Activated CD4-positive, alpha-beta T cell treated with anti-CD3 and anti-CD28 coated beads, Interleukin-2, amount 10 ng/mL, durations not matched to agents 7 days and 5 days (primary cell): ENCODE data around the gene PDE7B. TPM values are rescaled to one million over a fixed set of nuclear protein-coding genes. Genes with fewer than 3 reads are reported as not detected.

Source experiments
- CTCF ChIA-PET: fragments of 350-600 bp; sonication (Branson Sonifier 250); formaldehyde crosslinking; loops from one replicate; lab custom pipeline; 2021; ENCODE audit warnings: antibody characterized with exemption; lab: Charles Lee
- POLR2A ChIA-PET: fragments of 350-600 bp; sonication (Branson Sonifier 250); formaldehyde crosslinking; loops from one replicate; lab custom pipeline; 2021; ENCODE audit warnings: antibody characterized with exemption; lab: Charles Lee
- DNase-seq: peaks from one replicate; pipeline ENCODE4 v3.0.0-alpha.2; 2020
- H3K27ac Mint-ChIP-seq: one replicate; pipeline ENCODE4 v1.8.0; 2021; ENCODE audit warnings: mild to moderate bottlenecking, moderate library complexity, mixed read lengths
- H3K27me3 Mint-ChIP-seq: one replicate; pipeline ENCODE4 v1.8.0; 2021; ENCODE audit warnings: mixed read lengths
- H3K36me3 Mint-ChIP-seq: one replicate; pipeline ENCODE4 v1.8.0; 2021; ENCODE audit warnings: low read depth, mixed read lengths
- H3K4me1 Mint-ChIP-seq: one replicate; pipeline ENCODE4 v1.8.0; 2021; ENCODE audit warnings: mixed read lengths
- H3K4me3 Mint-ChIP-seq: one replicate; pipeline ENCODE4 v1.8.0; 2021; ENCODE audit warnings: mild to moderate bottlenecking, moderate library complexity, mixed read lengths
- H3K9me3 Mint-ChIP-seq: one replicate; pipeline ENCODE4 v1.8.0; 2021; ENCODE audit warnings: mixed read lengths
- total RNA-seq, 2 experiments: library from RNA; stranded (reverse); gene quantifications; one replicate each; pipeline ENCODE4 v1.2.3, GENCODE V29; 2021

Gene PDE7B
- total RNA-seq, 2 experiments from 2014 or later = 0.57 to 1.2 TPM

- Mint-ChIP-seq H3K27ac (no peak overlapping the region), H3K27me3 (no peaks in the 10 kb centered on the region), H3K9me3 (no peaks in the 10 kb centered on the region), H3K4me3 (no peak overlapping the region), H3K36me3 (no peaks in the 10 kb centered on the region), H3K4me1 (no peaks in the 10 kb centered on the region)
- ChIA-PET POLR2A (no interaction called here), CTCF (no interaction called here)
- DNase-seq = no peak
Observed at GRCh38 chr6:135826236-135826804, 25.2 kb upstream of the PDE7B start.

DNA sequence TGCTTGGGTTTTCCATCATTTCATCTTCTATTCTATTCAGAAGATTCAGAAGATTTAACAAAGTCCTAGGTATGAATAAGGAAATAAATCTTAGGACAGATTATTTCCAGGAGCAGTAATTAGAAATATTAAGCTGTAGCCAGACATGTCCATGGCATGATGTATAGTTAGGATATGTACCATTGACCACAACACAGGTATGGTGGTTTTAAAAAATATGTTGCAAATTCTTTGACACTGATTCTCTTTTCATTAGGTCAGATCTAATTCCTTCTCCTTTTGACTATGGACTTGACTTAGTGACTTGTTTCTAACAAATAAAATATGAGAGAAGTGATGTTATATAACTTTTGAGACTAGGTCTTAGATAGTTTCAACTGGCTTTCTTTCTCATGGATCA, 23.5 kb upstream of the PDE7B start:
- POLR2A ChIA-PET = no interaction called here
- no peaks in the 10 kb centered on the region for H3K9me3 Mint-ChIP-seq
- H3K4me3 Mint-ChIP-seq = no peak overlapping the region
- H3K27ac Mint-ChIP-seq = no peak overlapping the region
- no peaks in the 10 kb centered on the region for H3K4me1 Mint-ChIP-seq
- peaks cover under 1% of the 10 kb centered on the region for H3K27me3 Mint-ChIP-seq
- no peak for DNase-seq
- H3K36me3 Mint-ChIP-seq = no peaks in the 10 kb centered on the region
- CTCF ChIA-PET = no interaction called here

DNA sequence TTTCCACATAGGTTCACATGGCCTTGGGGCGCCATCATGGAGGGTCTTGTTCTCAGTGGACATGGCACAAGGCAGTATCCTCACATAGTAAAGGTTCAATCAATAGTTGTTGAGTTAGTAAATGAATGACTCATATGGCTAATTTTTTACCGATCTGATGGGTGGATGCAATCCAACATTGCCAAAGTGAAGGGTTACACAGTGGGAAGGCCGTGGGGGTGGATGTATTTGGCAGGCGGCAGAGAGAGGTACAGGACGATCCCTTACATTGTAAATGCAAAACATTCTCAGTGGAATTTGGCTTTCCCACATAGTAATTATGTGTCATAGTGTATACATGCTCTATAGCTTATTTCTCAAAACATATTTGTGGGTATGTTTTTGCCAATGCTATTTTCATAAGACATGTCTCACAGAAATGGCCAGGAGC, 21.0 kb upstream of the PDE7B start:
- no peak overlapping the region for H3K4me3 Mint-ChIP-seq
- POLR2A ChIA-PET = no interaction called here
- H3K27ac Mint-ChIP-seq = no peak overlapping the region
- no peaks in the 10 kb centered on the region for H3K36me3 Mint-ChIP-seq
- peaks cover 2% of the 10 kb centered on the region for H3K4me1 Mint-ChIP-seq
- no peak for DNase-seq
- no peaks in the 10 kb centered on the region for H3K9me3 Mint-ChIP-seq
- H3K27me3 Mint-ChIP-seq = peaks cover 9% of the 10 kb centered on the region
- CTCF ChIA-PET = interaction anchor here (0.7 to 0.9 kb wide), 2 partner anchors 21 to 79 kb away, joined by 3 read pairs; partner anchors contain the start of gene PDE7B

GRCh38 chr6:135831016-135831415, 20.5 kb upstream of the PDE7B start:
- DNase-seq = no peak
- Mint-ChIP-seq H3K27ac (no peak overlapping the region), H3K9me3 (no peaks in the 10 kb centered on the region), H3K4me1 (peaks cover 2% of the 10 kb centered on the region), H3K4me3 (no peak overlapping the region), H3K27me3 (peaks cover 9% of the 10 kb centered on the region), H3K36me3 (no peaks in the 10 kb centered on the region)
- CTCF ChIA-PET = interaction anchor here (0.7 to 0.9 kb wide), 2 partner anchors 21 to 79 kb away, joined by 3 read pairs; partner anchors contain the start of gene PDE7B
- POLR2A ChIA-PET = no interaction called here

GRCh38 chr6:135832166-135832565, 19.3 kb upstream of the PDE7B start:
- H3K4me1 Mint-ChIP-seq = peaks cover 5% of the 10 kb centered on the region
- H3K27ac Mint-ChIP-seq = no peak overlapping the region
- H3K36me3 Mint-ChIP-seq = no peaks in the 10 kb centered on the region
- ChIA-PET CTCF (interaction anchor here (1.4 kb wide), 1 partner anchor 21 kb away, joined by 5 read pairs; no protein-coding TSS in a partner anchor), POLR2A (no interaction called here)
- no peaks in the 10 kb centered on the region for H3K9me3 Mint-ChIP-seq
- H3K27me3 Mint-ChIP-seq = peaks cover 9% of the 10 kb centered on the region
- DNase-seq = no peak
- H3K4me3 Mint-ChIP-seq = no peak overlapping the region

GRCh38 chr6:135833771-135834170, 17.7 kb upstream of the PDE7B start:
- no peak overlapping the region for H3K4me3 Mint-ChIP-seq
- peaks cover 9% of the 10 kb centered on the region for H3K27me3 Mint-ChIP-seq
- CTCF ChIA-PET = interaction anchor here (0.6 to 1.3 kb wide), 3 partner anchors 17 to 27 kb away, joined by 3 to 4 read pairs (median 3); partner anchors contain the start of gene PDE7B
- H3K4me1 Mint-ChIP-seq = peaks cover 11% of the 10 kb centered on the region
- no peak overlapping the region for H3K27ac Mint-ChIP-seq
- no peak for DNase-seq
- no peaks in the 10 kb centered on the region for H3K9me3 Mint-ChIP-seq
- H3K36me3 Mint-ChIP-seq = no peaks in the 10 kb centered on the region
- POLR2A ChIA-PET = interaction anchor here (0.6 kb wide), 1 partner anchor 48 kb away, joined by 7 read pairs; no protein-coding TSS in a partner anchor

DNA sequence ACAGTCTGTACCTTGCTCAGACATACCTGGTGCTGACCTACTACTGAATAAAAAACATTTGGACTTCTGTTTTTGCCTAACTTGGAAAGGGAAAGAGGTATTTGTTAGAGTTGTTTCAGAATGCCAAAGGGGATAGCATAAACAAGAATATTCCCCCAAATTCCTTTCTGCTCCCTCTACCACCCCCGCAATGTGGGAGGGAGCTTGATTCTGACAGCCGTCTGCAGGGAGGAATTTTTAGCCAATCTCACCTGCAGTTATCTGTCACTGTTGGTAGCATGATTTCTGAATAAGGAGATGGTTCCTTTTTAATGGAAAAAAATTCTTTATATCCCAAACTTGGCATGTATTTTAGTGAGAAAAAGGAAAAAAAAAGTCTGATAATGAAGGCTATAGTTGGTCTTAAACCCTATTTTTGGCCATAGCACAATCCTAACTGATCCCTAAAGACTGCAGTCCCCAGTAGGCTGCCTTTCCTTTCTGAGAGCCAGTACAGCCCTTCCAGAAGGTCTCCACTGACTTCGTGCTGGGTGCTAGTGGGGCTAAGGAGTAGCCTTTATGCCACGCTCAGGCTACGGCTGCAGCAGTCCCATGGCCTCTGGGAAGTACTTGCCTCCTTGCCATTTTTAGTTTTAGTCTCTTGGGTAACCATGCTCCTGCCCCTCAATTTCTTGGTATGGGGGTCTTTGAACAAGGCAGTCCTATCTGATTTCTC, 13.6 kb upstream of the PDE7B start:
- no peak overlapping the region for H3K4me3 Mint-ChIP-seq
- H3K4me1 Mint-ChIP-seq = peaks cover 11% of the 10 kb centered on the region
- DNase-seq = no peak
- no peak overlapping the region for H3K27ac Mint-ChIP-seq
- no peaks in the 10 kb centered on the region for H3K9me3 Mint-ChIP-seq
- ChIA-PET CTCF (no interaction called here), POLR2A (no interaction called here)
- H3K27me3 Mint-ChIP-seq = peaks cover 11% of the 10 kb centered on the region
- no peaks in the 10 kb centered on the region for H3K36me3 Mint-ChIP-seq

GRCh38 chr6:135839121-135839520, 12.4 kb upstream of the PDE7B start:
- ChIA-PET POLR2A (no interaction called here), CTCF (no interaction called here)
- no peak for DNase-seq
- H3K36me3 Mint-ChIP-seq = no peaks in the 10 kb centered on the region
- peaks cover 11% of the 10 kb centered on the region for H3K4me1 Mint-ChIP-seq
- H3K27ac Mint-ChIP-seq = no peak overlapping the region
- peaks cover 6% of the 10 kb centered on the region for H3K27me3 Mint-ChIP-seq
- H3K9me3 Mint-ChIP-seq = no peaks in the 10 kb centered on the region
- H3K4me3 Mint-ChIP-seq = no peak overlapping the region

DNA sequence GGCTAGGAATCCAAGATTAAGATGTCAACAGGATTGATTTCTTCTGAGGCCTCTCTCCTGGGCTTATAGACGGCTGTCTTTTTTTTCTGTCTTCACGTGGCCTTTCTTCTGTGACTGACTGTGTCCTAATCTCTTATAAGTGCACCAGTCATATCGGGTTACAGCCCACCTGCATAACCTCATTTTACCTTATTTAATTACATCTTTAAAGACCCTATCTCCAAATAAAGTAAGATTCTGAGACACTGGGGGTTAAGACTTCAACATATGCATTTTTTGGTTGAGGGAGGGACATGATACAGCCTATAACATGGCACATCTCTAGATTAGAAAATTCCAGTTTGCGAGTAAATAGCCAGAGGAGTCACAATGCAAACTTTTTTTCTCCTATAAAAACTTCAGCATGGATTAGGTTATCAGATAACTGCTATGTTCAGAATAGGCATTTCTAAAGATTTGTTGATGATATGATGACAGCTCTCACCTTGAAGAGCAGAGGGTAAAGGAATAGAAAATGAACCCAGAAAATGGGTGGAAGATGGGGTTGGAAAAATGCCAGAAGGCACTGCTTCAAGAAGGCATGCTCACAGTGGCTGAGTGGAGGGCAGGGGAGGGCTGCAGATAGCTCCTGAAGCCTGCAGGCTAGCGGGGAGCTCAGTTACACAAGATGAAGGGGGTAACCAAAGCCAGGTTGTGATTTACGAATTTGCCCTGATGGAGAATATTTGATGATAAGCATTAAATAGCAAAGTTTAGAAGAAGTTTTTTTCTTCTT, 8.7 kb upstream of the PDE7B start:
- POLR2A ChIA-PET = no interaction called here
- H3K9me3 Mint-ChIP-seq = no peaks in the 10 kb centered on the region
- no peak overlapping the region for H3K4me3 Mint-ChIP-seq
- H3K4me1 Mint-ChIP-seq = no peaks in the 10 kb centered on the region
- CTCF ChIA-PET = interaction anchor here (1.2 kb wide), 1 partner anchor 67 kb away, joined by 4 read pairs; no protein-coding TSS in a partner anchor
- DNase-seq = no peak
- H3K27me3 Mint-ChIP-seq = peaks cover 2% of the 10 kb centered on the region
- no peaks in the 10 kb centered on the region for H3K36me3 Mint-ChIP-seq
- H3K27ac Mint-ChIP-seq = no peak overlapping the region

GRCh38 chr6:135850882-135851281, 619 bp upstream of the PDE7B start:
- ChIA-PET POLR2A (no interaction called here), CTCF (interaction anchor here (0.6 to 1.8 kb wide), 3 partner anchors 10 to 33 kb away, joined by 3 to 6 read pairs (median 3); no protein-coding TSS in a partner anchor)
- H3K27me3 Mint-ChIP-seq = no peaks in the 10 kb centered on the region
- H3K4me3 Mint-ChIP-seq = peak overlapping the region; percentile 71
- H3K9me3 Mint-ChIP-seq = no peaks in the 10 kb centered on the region
- peaks cover 2% of the 10 kb centered on the region for H3K36me3 Mint-ChIP-seq
- no peak overlapping the region for H3K27ac Mint-ChIP-seq
- H3K4me1 Mint-ChIP-seq = peaks cover 26% of the 10 kb centered on the region
- DNase-seq = no peak

- no peaks in the 10 kb centered on the region for H3K9me3 Mint-ChIP-seq
- no peak for DNase-seq
- no peak overlapping the region for H3K27ac Mint-ChIP-seq
- CTCF ChIA-PET = interaction anchor here (0.6 to 1.8 kb wide), 3 partner anchors 20 to 87 kb away, joined by 3 to 5 read pairs (median 3); no protein-coding TSS in a partner anchor
- POLR2A ChIA-PET = no interaction called here
- peak overlapping the region; percentile 28 for H3K4me3 Mint-ChIP-seq
- peaks cover 26% of the 10 kb centered on the region for H3K4me1 Mint-ChIP-seq
- no peaks in the 10 kb centered on the region for H3K27me3 Mint-ChIP-seq
- peaks cover 2% of the 10 kb centered on the region for H3K36me3 Mint-ChIP-seq
Observed at GRCh38 chr6:135852746-135853145, 1.2 kb downstream of the PDE7B start.

DNA sequence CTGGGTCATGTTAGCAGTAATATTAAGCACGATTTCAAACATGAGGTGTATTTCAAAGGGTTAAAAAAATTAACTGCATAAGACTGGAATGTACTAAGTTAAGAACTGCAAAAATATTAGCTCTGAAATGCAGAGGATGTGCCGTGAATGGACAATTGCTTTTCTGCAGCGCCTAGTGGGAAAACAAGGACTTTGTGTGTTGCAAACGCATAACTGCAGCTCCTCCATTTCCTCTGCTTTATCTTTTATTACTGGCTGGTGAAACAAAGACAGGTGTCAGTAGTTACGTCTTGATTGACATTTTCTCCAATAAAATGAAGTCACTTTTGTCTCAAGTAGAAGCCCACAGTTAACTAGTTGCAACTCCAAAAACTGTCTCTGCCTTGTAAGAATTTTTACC, 1.7 kb downstream of the PDE7B start:
- H3K4me3 Mint-ChIP-seq = peak overlapping the region; percentile 5
- POLR2A ChIA-PET = no interaction called here

More for the DNA sequence above, 1.7 kb downstream of the PDE7B start:
- no peaks in the 10 kb centered on the region for H3K27me3 Mint-ChIP-seq
- CTCF ChIA-PET = interaction anchor here (0.6 to 2.6 kb wide), 6 partner anchors 9 to 377 kb away, joined by 3 to 7 read pairs (median 3); no protein-coding TSS in a partner anchor
- peaks cover 26% of the 10 kb centered on the region for H3K4me1 Mint-ChIP-seq
- DNase-seq = no peak
- peaks cover 2% of the 10 kb centered on the region for H3K36me3 Mint-ChIP-seq
- no peak overlapping the region for H3K27ac Mint-ChIP-seq
- H3K9me3 Mint-ChIP-seq = no peaks in the 10 kb centered on the region
